D721Med (cell line): ENCODE results near the gene SLC22A3.

Source experiments
- DNase-seq: peaks from one replicate; pipeline ENCODE4 v3.0.0; 2011; ENCODE audit warnings: low spot score; ENCODE audit not compliant: insufficient read length
- FAIRE-seq: peaks from 2 replicates; lab custom pipeline; 2011; peaks lifted over from hg19 to GRCh38; lab: Jason Lieb, UNC
- CTCF ChIP-seq: IDR thresholded peaks from 2 replicates; pipeline ENCODE4 v1.5.1; 2012; ENCODE audit warnings: mild to moderate bottlenecking, control low read depth; ENCODE audit not compliant: insufficient read depth; ENCODE audit errors: missing control alignments

SLC22A3 gene

GRCh38 chr6:160357088-160357487, 8.9 kb downstream of the SLC22A3 start:
- TF ChIP-seq CTCF = no peak
- no peak for FAIRE-seq

GRCh38 chr6:160358225-160359119, 10.3 kb downstream of the SLC22A3 start:
- TF ChIP-seq CTCF = no peak
- no peak for DNase-seq
- no peak for FAIRE-seq

More at GRCh38 chr6:160357088-160357487, 8.9 kb downstream of the SLC22A3 start:
- no peak for DNase-seq

GRCh38 chr6:160360955-160361354, 12.8 kb downstream of the SLC22A3 start:
- FAIRE-seq = no peak
- DNase-seq = no peak
- TF ChIP-seq CTCF = no peak

- TF ChIP-seq CTCF = no peak
- FAIRE-seq (no peak), DNase-seq (no peak)
Measured at GRCh38 chr6:160362556-160362955, 14.4 kb downstream of the SLC22A3 start.

- FAIRE-seq = no peak
Measured at GRCh38 chr6:160363016-160363996, 15.1 kb downstream of the SLC22A3 start.

GRCh38 chr6:160365117-160365516, 16.9 kb downstream of the SLC22A3 start:
- no peak for TF ChIP-seq CTCF
- FAIRE-seq (no peak), DNase-seq (no peak)

More at GRCh38 chr6:160363016-160363996, 15.1 kb downstream of the SLC22A3 start:
- no peak for DNase-seq
- TF ChIP-seq CTCF = no peak
